K562 (cell line): Measurements from ENCODE around the gene ATL3. TPM values are rescaled to one million over a fixed set of nuclear protein-coding genes. Genes with fewer than 3 reads are reported as not detected.

Source experiments
- ATAC-seq: fragments of 200-7000 bp; cut with Tn5 transposase; 3 replicates; pipeline ENCODE4 v1.9.1; 2020; ENCODE audit warnings: moderate library complexity
- BruUV-seq: library from RNA; stranded (reverse); fragments of 400-500 nt; replicated peaks from 2 replicates; lab custom pipeline; 2021; lab: Mats Ljungman, UMichigan
- CTCF ChIA-PET: fragments of 300-600 bp; formaldehyde crosslinking; extraction: SDS; loops from one replicate; lab custom pipeline; 2021; ENCODE audit warnings: low intra/inter-chr PET ratio; lab: Yijun Ruan, JAX
- POLR2A ChIA-PET: fragments of 300-600, 350-650 bp; sonication (Branson Sonifier 250); formaldehyde crosslinking; extraction: SDS; loops from one replicate; lab custom pipeline; 2021; ENCODE audit warnings: antibody characterized with exemption, inconsistent platforms; lab: Yijun Ruan, JAX
- DNase-seq, 4 experiments: peaks; one replicate each; pipeline versions ENCODE4 v3.0.0 to v3.0.0-alpha.2; 2011 to 2018; ENCODE audit warnings: low spot score in 3 of 4, mixed read lengths in 3 of 4; ENCODE audit errors: extremely low read depth in 1 of 4
- FAIRE-seq: peaks from 2 replicates; lab custom pipeline; 2011; peaks lifted over from hg19 to GRCh38; lab: Jason Lieb, UNC
- H2AFZ ChIP-seq: 2 replicates; pipeline ENCODE4 v1.6.0; 2011; ENCODE audit warnings: low read depth, low read length, control low read depth, inconsistent platforms
- H3K27ac ChIP-seq: fragments of 200-600 bp; 3 replicates; pipeline ENCODE4 v1.8.0; 2011; ENCODE audit warnings: low read depth, mild to moderate bottlenecking, control low read depth, inconsistent platforms, low read length, moderate library complexity, mixed read lengths; ENCODE audit errors: extremely low read depth
- H3K27me3 ChIP-seq, 2 experiments: fragments of 300-600 bp in 1 of 2; 2 replicates in 1 of 2; 3 replicates in 1 of 2; pipeline versions ENCODE4 v1.6.0 to v1.8.0; 2011; ENCODE audit warnings: inconsistent platforms in 2 of 2, low read length in 2 of 2, mild to moderate bottlenecking in 1 of 2, mixed read lengths in 1 of 2, moderate library complexity in 1 of 2; ENCODE audit not compliant: control insufficient read depth in 2 of 2, insufficient read depth in 2 of 2
- H3K36me3 ChIP-seq: fragments of 300-600 bp; 3 replicates; pipeline ENCODE4 v1.8.0; 2011; ENCODE audit warnings: mild to moderate bottlenecking, low read length, inconsistent platforms; ENCODE audit not compliant: control insufficient read depth, insufficient read depth
- H3K4me1 ChIP-seq, 2 experiments: fragments of 200-600 bp in 1 of 2; replicated peaks in 1 of 2; 2 replicates in 1 of 2; 3 replicates in 1 of 2; pipeline versions ENCODE4 v1.5.1 to v1.8.0; 2011; ENCODE audit warnings: inconsistent platforms in 2 of 2, low read length in 2 of 2, mild to moderate bottlenecking in 1 of 2, mixed read lengths in 1 of 2, moderate library complexity in 1 of 2; ENCODE audit not compliant: control insufficient read depth in 2 of 2, insufficient read depth in 2 of 2
- H3K4me2 ChIP-seq: 2 replicates; pipeline ENCODE4 v1.6.1; 2011; ENCODE audit warnings: low read length, control low read depth, inconsistent platforms, mixed read lengths; ENCODE audit not compliant: insufficient read depth
- H3K4me3 ChIP-seq: fragments of 200-600 bp; sonication (generic), shearing (Covaris generic); 2 replicates; pipeline ENCODE4 v1.5.1; 2016; ENCODE audit warnings: control low read depth, inconsistent platforms
- H3K79me2 ChIP-seq: fragments of 200-600 bp; 3 replicates; pipeline ENCODE4 v1.8.0; 2011; ENCODE audit warnings: low read length, inconsistent platforms; ENCODE audit not compliant: control insufficient read depth, insufficient read depth
- H3K9ac ChIP-seq, 2 experiments: 2 replicates each; pipeline versions ENCODE4 v1.6.0 to v1.6.1; 2011; ENCODE audit warnings: low read depth in 2 of 2, low read length in 2 of 2, control low read depth in 1 of 2, inconsistent platforms in 1 of 2, mild to moderate bottlenecking in 1 of 2, mixed read lengths in 1 of 2; ENCODE audit not compliant: insufficient read depth in 1 of 2
- H3K9me1 ChIP-seq: one replicate; pipeline ENCODE4 v1.6.0; 2011; ENCODE audit warnings: inconsistent platforms, mild to moderate bottlenecking, low read length, moderate library complexity; ENCODE audit not compliant: control insufficient read depth, insufficient read depth
- H3K9me3 ChIP-seq: replicated peaks from 2 replicates; pipeline ENCODE4 v1.5.1; 2011; ENCODE audit warnings: low read depth, low read length, inconsistent platforms; ENCODE audit not compliant: control insufficient read depth, insufficient read depth
- H4K20me1 ChIP-seq: replicated peaks from 2 replicates; pipeline ENCODE4 v1.6.1; 2011; ENCODE audit warnings: low read length, inconsistent platforms, mixed read lengths; ENCODE audit not compliant: control insufficient read depth, insufficient read depth
- ATF4 ChIP-seq: fragments of 450-650 bp; formaldehyde crosslinking; IDR thresholded peaks from 2 replicates; pipeline ENCODE4 v1.4.0; 2022; ENCODE audit warnings: mild to moderate bottlenecking, moderate library complexity
- CREB3L1 ChIP-seq: fragments of 450-650 bp; IDR thresholded peaks from 2 replicates; pipeline ENCODE4 v1.6.1; 2014; ENCODE audit warnings: low read depth, mild to moderate bottlenecking, moderate library complexity, borderline replicate concordance
- DLX4 ChIP-seq: fragments of 250-450 bp; sonication (Bioruptor Pico); IDR thresholded peaks from 2 replicates; pipeline ENCODE4 v1.6.1; 2021; ENCODE audit warnings: mild to moderate bottlenecking
- HNRNPK ChIP-seq: fragments of 200-400 bp; formaldehyde crosslinking; IDR thresholded peaks from one replicate; pipeline ENCODE4 v1.6.1; 2018; ENCODE audit warnings: mild to moderate bottlenecking, low read depth, low read length; ENCODE audit not compliant: poor library complexity, severe bottlenecking
- KHSRP ChIP-seq: fragments of 450-650 bp; IDR thresholded peaks from 2 replicates; pipeline ENCODE4 v1.6.1; 2017
- NBN ChIP-seq: fragments of 450-650 bp; IDR thresholded peaks from 2 replicates; pipeline ENCODE4 v1.6.1; 2016; ENCODE audit warnings: low read depth, mild to moderate bottlenecking
- PPARD ChIP-seq: fragments of 250-450 bp; sonication (Bioruptor Pico); IDR thresholded peaks from 2 replicates; pipeline ENCODE4 v1.8.0; 2022; ENCODE audit warnings: inconsistent platforms, mild to moderate bottlenecking, moderate library complexity
- PTTG1 ChIP-seq: fragments of 450-650 bp; IDR thresholded peaks from 2 replicates; pipeline ENCODE4 v1.6.1; 2016; ENCODE audit warnings: low read depth, mild to moderate bottlenecking, missing genetic modification characterization, missing compliant biosample characterization
- SNIP1 ChIP-seq: fragments of 450-650 bp; IDR thresholded peaks from 2 replicates; pipeline ENCODE4 v1.7.1; 2017; ENCODE audit warnings: low read depth, mild to moderate bottlenecking
- U2AF2 ChIP-seq: fragments of 200-400 bp; formaldehyde crosslinking; optimal IDR thresholded peaks from 2 replicates; pipeline ENCODE3; 2017; ENCODE audit warnings: low read depth, mild to moderate bottlenecking, low read length
- ZNF41 ChIP-seq: fragments of 250-450 bp; sonication (Bioruptor Pico); conservative IDR thresholded peaks from 2 replicates; pipeline ENCODE4 v1.4.0; 2020; ENCODE audit warnings: mild to moderate bottlenecking
- WGBS: fragments of 100-300 bp; shearing (Covaris generic); methylation state at CpG from one replicate; pipeline ENCODE4 v1.1.6; 2016; ENCODE audit warnings: low coverage, mixed read lengths; ENCODE audit not compliant: insufficient coverage; ENCODE audit errors: missing lambda C conversion rate; 5-methylcytosine and 5-hydroxymethylcytosine counted together
- in situ Hi-C: fragments of 300-500 bp; cut with MboI; formaldehyde crosslinking; loops from 4 replicates; pipeline ENCODE4 v1.15.0; 2018; ENCODE audit warnings: inconsistent platforms, mixed read lengths
- intact Hi-C: fragments of 100-400 bp; cut with micrococcal nuclease; formaldehyde crosslinking; loops from 2 replicates; pipeline ENCODE4 v1.14.2; 2022
- polyA plus RNA-seq, 8 experiments: library from polyadenylated mRNA; depleted of rRNA in 4 of 8; stranded (reverse) in 5 of 8; unstranded in 3 of 8; fragments of >200 nt; fragmentation: Nextera tagmentation in 2 of 8; fragmentation: Illumina TruSeq in 1 of 8; extraction: Ambion mirVana in 2 of 8; extraction: Trizol in 1 of 8; gene quantifications; 2 replicates each; pipeline versions ENCODE4 v1.2.1 to v1.2.3, GENCODE V29; 2011 to 2014; ENCODE audit warnings: inconsistent platforms in 1 of 8, missing spikeins in 1 of 8
- total RNA-seq, 7 experiments: library from RNA; depleted of rRNA in 6 of 7; stranded (reverse); fragments of >200 nt in 6 of 7; fragmentation: Illumina TruSeq in 2 of 7; extraction: Trizol in 2 of 7; gene quantifications; 2 replicates each; pipeline versions ENCODE4 v1.2.1 to v1.2.3, GENCODE V29; 2011 to 2021; ENCODE audit warnings: low replicate concordance in 1 of 7

The ATL3 gene
- total and polyA plus RNA-seq, 9 of the 15 experiments (the other 6 are each of a cell fraction or from before 2014, with no cell fraction given) = 18.2 to 39.8 (median 23.9) TPM

- no peak overlapping the region for H3K27ac ChIP-seq
- CTCF ChIA-PET = no interaction called here
Measured at GRCh38 chr11:63660972-63661371, 10.2 kb downstream of the ATL3 start.

GRCh38 chr11:63652671-63653070 is 18.5 kb downstream of the ATL3 start:
- DNase-seq (no peak), FAIRE-seq (no peak), ATAC-seq (no peak)
- H3K4me3 ChIP-seq = no peak overlapping the region
- H3K9me1 ChIP-seq = no peaks in the 10 kb centered on the region
- no peaks in the 10 kb centered on the region for H4K20me1 ChIP-seq
- POLR2A ChIA-PET = no interaction called here
- WGBS = 86% methylated on average over 3 of the region's 3 CpGs
- H3K9ac ChIP-seq = no peak overlapping the region
- no peak overlapping the region for H3K27ac ChIP-seq
- intact Hi-C loops (no loop called here), in situ Hi-C loops (no loop called here)
- no peak overlapping the region for H3K4me2 ChIP-seq
- H3K4me1 ChIP-seq = no peaks in the 10 kb centered on the region
- H3K79me2 ChIP-seq = peaks cover 4% of the 10 kb centered on the region; the same call in 2 of the 3 replicates
- no TSS peak for BruUV-seq
- TF ChIP-seq HNRNPK = no peak
- TF ChIP-seq SNIP1 = no peak
- no peak for TF ChIP-seq ATF4
- no peak for TF ChIP-seq PPARD
- TF ChIP-seq NBN = no peak
- no peak for TF ChIP-seq ZNF41 (CRISPR knock-in tag)
- no peak for TF ChIP-seq KHSRP
- no peak for TF ChIP-seq U2AF2
- no peak for TF ChIP-seq CREB3L1
- no peak overlapping the region for H2AFZ ChIP-seq
- no peaks in the 10 kb centered on the region for H3K27me3 ChIP-seq
- no peaks in the 10 kb centered on the region for H3K9me3 ChIP-seq
- CTCF ChIA-PET = no interaction called here
- peaks cover 63% of the 10 kb centered on the region for H3K36me3 ChIP-seq

More at GRCh38 chr11:63660972-63661371, 10.2 kb downstream of the ATL3 start:
- no TSS peak for BruUV-seq
- Histone ChIP-seq H4K20me1 (peaks cover 15% of the 10 kb centered on the region; the same call in 1 of the 2 replicates), H3K9me3 (no peaks in the 10 kb centered on the region), H2AFZ (no peak overlapping the region), H3K4me1 (peaks cover 2 to 10% of the 10 kb centered on the region in 2 experiments; a peak in 4 of 5 replicates), H3K4me2 (no peak overlapping the region), H3K9me1 (no peaks in the 10 kb centered on the region), H3K9ac (no peak overlapping the region; a peak in 1 of 4 replicates), H3K36me3 (peaks cover 23% of the 10 kb centered on the region; the same call in 2 of the 3 replicates), H3K79me2 (peaks cover 70% of the 10 kb centered on the region), H3K27me3 (no peaks in the 10 kb centered on the region), H3K4me3 (no peak overlapping the region)
- in situ Hi-C loops (no loop called here), intact Hi-C loops (no loop called here)
- ATAC-seq (no peak), FAIRE-seq (no peak), DNase-seq (no peak)
- 86% methylated on average over 6 of the region's 8 CpGs for WGBS
- no peak for TF ChIP-seq DLX4 (CRISPR knock-in tag)
- no peak for TF ChIP-seq PTTG1 (tag)
- POLR2A ChIA-PET = interaction anchor here (0.6 to 1.3 kb wide), 6 partner anchors 11 to 1295 kb away, joined by 3 to 4 read pairs (median 4); partner anchors contain the start of gene RTN3
